CD14-positive monocyte (primary cell): Measurements from ENCODE around the gene ARHGAP30. TPM values are rescaled to one million over a fixed set of nuclear protein-coding genes. Genes with fewer than 3 reads are reported as not detected.
"Not testable (repeated sequence)": the region's sequence is repeated elsewhere in the genome, so short reads cannot be mapped to it uniquely, and the experiment has no call there.

ENCODE experiments used
- DNase-seq, 3 donors: peaks; one replicate each; pipeline ENCODE4 v3.0.0-alpha.2; 2011 to 2022
- H2AFZ ChIP-seq: 2 replicates; pipeline ENCODE4 v1.6.0; 2012; ENCODE audit warnings: mild to moderate bottlenecking, low read depth, low read length, inconsistent platforms; ENCODE audit not compliant: insufficient read depth, poor library complexity, severe bottlenecking
- H3K27ac ChIP-seq, 2 donors: 1 replicate in 1 of 2; 2 replicates in 1 of 2; pipeline ENCODE4 v1.5.1; 2012 to 2013; ENCODE audit warnings: low read length in 2 of 2, control low read depth in 1 of 2, inconsistent platforms in 1 of 2, low read depth in 1 of 2, mild to moderate bottlenecking in 1 of 2
- H3K27me3 ChIP-seq, 2 donors: one replicate each; pipeline versions ENCODE4 v1.6.0 to v1.6.1; 2011 to 2013; ENCODE audit warnings: low read length in 2 of 2; ENCODE audit not compliant: control insufficient read depth in 2 of 2, insufficient read depth in 2 of 2
- H3K36me3 ChIP-seq, 2 donors: replicated peaks in 1 of 2; 1 replicate in 1 of 2; 2 replicates in 1 of 2; pipeline versions ENCODE4 v1.5.1 to v1.6.1; 2012 to 2013; ENCODE audit warnings: low read length in 2 of 2, control low read depth in 1 of 2, inconsistent platforms in 1 of 2, mild to moderate bottlenecking in 1 of 2; ENCODE audit not compliant: insufficient read depth in 2 of 2, control insufficient read depth in 1 of 2
- H3K4me1 ChIP-seq, 2 donors: 1 replicate in 1 of 2; 2 replicates in 1 of 2; pipeline versions ENCODE4 v1.5.1 to v1.6.1; 2012 to 2013; ENCODE audit warnings: low read length in 2 of 2, control low read depth in 1 of 2, inconsistent platforms in 1 of 2, mild to moderate bottlenecking in 1 of 2, moderate library complexity in 1 of 2; ENCODE audit not compliant: insufficient read depth in 2 of 2, control insufficient read depth in 1 of 2
- H3K4me2 ChIP-seq: replicated peaks from 2 replicates; pipeline ENCODE3; 2012; ENCODE audit warnings: low read length, moderate library complexity, mild to moderate bottlenecking; ENCODE audit not compliant: poor library complexity, severe bottlenecking; ENCODE audit errors: extremely low read depth
- H3K4me3 ChIP-seq, 3 experiments: fragments of 200-600 bp in 1 of 3; sonication (generic) in 1 of 3; replicated peaks in 1 of 3; 1 replicate in 2 of 3; 2 replicates in 1 of 3; pipeline ENCODE4 v1.5.1; 2011 to 2013; ENCODE audit warnings: low read length in 3 of 3, mild to moderate bottlenecking in 3 of 3, control low read depth in 2 of 3, low read depth in 2 of 3, inconsistent platforms in 1 of 3, moderate library complexity in 1 of 3
- H3K79me2 ChIP-seq: 2 replicates; pipeline ENCODE4 v1.6.0; 2012; ENCODE audit warnings: mild to moderate bottlenecking, control low read depth, inconsistent platforms, low read length, moderate library complexity; ENCODE audit not compliant: insufficient read depth
- H3K9ac ChIP-seq: 2 replicates; pipeline ENCODE4 v1.6.0; 2017; ENCODE audit warnings: low read length, mild to moderate bottlenecking; ENCODE audit not compliant: insufficient read depth, poor library complexity, severe bottlenecking
- H3K9me3 ChIP-seq, 2 donors: replicated peaks in 1 of 2; 1 replicate in 1 of 2; 2 replicates in 1 of 2; pipeline versions ENCODE4 v1.5.1 to v1.6.1; 2012 to 2013; ENCODE audit warnings: low read length in 2 of 2, control low read depth in 1 of 2; ENCODE audit not compliant: control insufficient read depth in 1 of 2, insufficient read depth in 1 of 2
- H4K20me1 ChIP-seq: 2 replicates; pipeline ENCODE4 v1.6.0; 2012; ENCODE audit warnings: mild to moderate bottlenecking, low read length, control low read depth, moderate library complexity; ENCODE audit not compliant: insufficient read depth
- H3K27ac Mint-ChIP-seq, 7 donors: one replicate each; pipeline ENCODE4 v1.8.0; 2020; ENCODE audit warnings: mild to moderate bottlenecking in 7 of 7, mixed read lengths in 7 of 7, moderate library complexity in 6 of 7, inconsistent platforms in 2 of 7
- H3K27me3 Mint-ChIP-seq, 3 donors: one replicate each; pipeline ENCODE4 v1.8.0; 2021 to 2022; ENCODE audit warnings: low read depth in 3 of 3, mild to moderate bottlenecking in 3 of 3, mixed read lengths in 3 of 3, moderate library complexity in 3 of 3, inconsistent platforms in 1 of 3
- H3K36me3 Mint-ChIP-seq, 2 donors: one replicate each; pipeline ENCODE4 v1.8.0; 2020; ENCODE audit warnings: mixed read lengths in 2 of 2, inconsistent platforms in 1 of 2, mild to moderate bottlenecking in 1 of 2
- H3K4me1 Mint-ChIP-seq: one replicate; pipeline ENCODE4 v1.8.0; 2020; ENCODE audit warnings: mild to moderate bottlenecking, mixed read lengths
- H3K4me3 Mint-ChIP-seq, 2 donors: one replicate each; pipeline ENCODE4 v1.8.0; 2020; ENCODE audit warnings: mild to moderate bottlenecking in 2 of 2, mixed read lengths in 2 of 2, moderate library complexity in 1 of 2
- H3K9me3 Mint-ChIP-seq, 7 donors: one replicate each; pipeline ENCODE4 v1.8.0; 2020 to 2022; ENCODE audit warnings: mixed read lengths in 7 of 7, mild to moderate bottlenecking in 6 of 7, moderate library complexity in 6 of 7, inconsistent platforms in 2 of 7
- CTCF ChIP-seq: fragments of 200-600 bp; IDR thresholded peaks from one replicate; pipeline ENCODE4 v1.8.0; 2022; ENCODE audit warnings: antibody characterized with exemption, mild to moderate bottlenecking
- WGBS: methylation state at CpG from one replicate; pipeline ENCODE4 v1.1.5; 2013; ENCODE audit warnings: missing lambda C conversion rate; ENCODE audit not compliant: insufficient coverage; 5-methylcytosine and 5-hydroxymethylcytosine counted together
- intact Hi-C, 2 donors: fragments of 100-400 bp; cut with micrococcal nuclease; formaldehyde crosslinking; loops; one replicate each; pipeline versions ENCODE4 v1.15.0 to v1.15.1; 2023
- polyA plus RNA-seq, 3 donors: library from polyadenylated mRNA; depleted of rRNA in 1 of 3; unstranded in 2 of 3; stranded (reverse) in 1 of 3; fragments of 300-500 nt in 2 of 3; fragments of >200 nt in 1 of 3; fragmentation: Illumina TruSeq in 2 of 3; gene quantifications; 1 replicate in 2 of 3; 2 replicates in 1 of 3; pipeline ENCODE4 v1.2.3, GENCODE V29; 2012 to 2021

The ARHGAP30 gene
- polyA plus RNA-seq, 3 donors = 101 to 140 (median 129) TPM

DNA sequence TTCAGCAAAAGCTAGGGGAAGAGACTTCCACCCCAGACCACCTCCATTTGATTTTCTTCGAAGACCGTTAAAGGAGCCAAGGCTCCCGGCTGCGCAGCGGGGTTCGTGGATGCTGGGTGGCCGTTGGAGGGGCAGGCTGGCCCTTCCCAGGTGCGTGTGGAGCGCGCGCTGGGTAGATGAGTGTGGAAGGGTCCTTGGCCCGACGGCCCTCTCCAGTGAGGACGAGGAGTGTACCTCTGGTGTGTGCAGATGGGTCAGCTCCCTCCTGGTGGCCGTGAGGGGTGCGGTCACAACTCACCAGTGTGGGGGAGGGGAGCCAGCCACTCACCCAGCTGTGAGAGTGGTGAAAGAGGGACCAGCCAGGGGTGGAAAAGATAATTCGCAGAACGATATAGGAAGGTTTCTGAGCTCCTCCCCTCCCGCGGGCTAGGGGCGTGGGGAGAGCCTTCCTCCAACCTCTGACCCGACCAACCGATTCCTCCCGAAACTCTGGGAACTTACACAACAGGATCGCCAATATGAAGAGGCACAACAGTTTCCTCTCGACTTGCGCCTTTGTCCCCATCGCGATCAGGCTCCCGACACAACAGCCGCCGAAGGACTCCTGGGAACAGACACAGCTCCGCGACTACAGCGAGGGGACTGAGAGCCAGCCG, 49.1 kb downstream of the ARHGAP30 start, which contains the start of gene F11R:
Gene F11R, minus strand, starts transcription at position 644 of the 656 bp plus-strand sequence. Its CDS starts 79 bp downstream, at position 565.
- peak; percentile 30 for TF ChIP-seq CTCF
- intact Hi-C loops = loop anchor here in 1 of 2 donors (1.0 kb wide), 1 partner anchor 24 kb away; no protein-coding TSS in a partner anchor
- Histone ChIP-seq H3K79me2 (peaks cover 36% of the 10 kb centered on the region), H3K4me1 (peaks cover 44 to 51% of the 10 kb centered on the region in 2 donors), H3K4me3 (peak within 1 kb of the TSS; percentile 59 to 87 (median 60)), H3K36me3 (no peaks in the 10 kb centered on the region), H4K20me1 (no peaks in the 10 kb centered on the region), H3K27ac (peak within 1 kb of the TSS; percentile 38 to 73), H3K27me3 (no peaks in the 10 kb centered on the region), H2AFZ (peak within 1 kb of the TSS; percentile 73), H3K9ac (peak within 1 kb of the TSS; percentile 68), H3K4me2 (peak within 1 kb of the TSS; percentile 90), H3K9me3 (no peaks in the 10 kb centered on the region)
- Mint-ChIP-seq H3K9me3 (peaks cover 0 to 2% (median 0%) of the 10 kb centered on the region in 7 donors), H3K27ac (peak within 1 kb of the TSS; percentile 73 to 96 (median 92)), H3K27me3 (peaks cover 1 to 12% (median 2%) of the 10 kb centered on the region in 3 donors), H3K4me1 (peaks cover 54% of the 10 kb centered on the region), H3K4me3 (peak within 1 kb of the TSS; percentile 93 to 95), H3K36me3 (peaks cover 3 to 8% of the 10 kb centered on the region in 2 donors)
- DNase-seq = peak; percentile 29 to 48 (median 36)
- WGBS = under 1% methylated on average over 25 of the region's 36 CpGs

DNA sequence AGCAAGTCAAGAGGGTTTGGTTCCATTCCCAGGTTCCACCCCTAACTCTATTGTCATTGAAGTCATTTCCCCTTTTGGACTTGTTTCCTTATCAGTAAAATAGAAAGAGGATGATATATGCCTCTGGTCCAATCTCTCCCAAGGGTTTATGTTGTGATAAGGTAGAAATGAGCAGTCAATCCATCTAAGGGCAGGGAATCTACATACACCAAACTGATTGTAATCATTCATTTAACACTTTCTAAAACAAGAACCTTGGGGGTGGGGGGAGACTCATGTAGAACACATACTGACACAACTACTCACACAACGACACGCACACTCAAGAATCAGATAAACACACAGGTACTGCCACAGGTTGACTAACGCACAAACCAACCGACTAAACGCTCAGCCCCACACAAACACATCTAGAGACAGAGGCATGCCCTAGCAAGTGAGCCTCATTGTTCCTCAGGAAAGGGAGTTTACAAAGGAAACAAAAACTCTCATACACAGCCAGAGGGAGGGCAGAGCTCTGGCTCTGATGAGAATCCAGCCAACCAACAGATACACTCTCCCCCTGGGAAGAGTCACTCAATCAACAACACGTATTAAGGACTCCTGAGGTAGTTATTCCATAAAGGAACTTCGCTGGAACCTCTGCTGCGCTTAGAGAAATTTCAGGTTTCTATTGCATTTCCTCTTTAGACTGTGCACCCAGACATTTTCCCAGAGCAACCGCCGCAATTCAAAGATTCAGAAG, 49.8 kb downstream of the ARHGAP30 start:
- no peaks in the 10 kb centered on the region for H4K20me1 ChIP-seq
- peaks cover 1 to 12% (median 2%) of the 10 kb centered on the region in 3 donors for H3K27me3 Mint-ChIP-seq
- no peaks in the 10 kb centered on the region for H3K36me3 ChIP-seq
- peak overlapping the region; percentile 93 to 95 for H3K4me3 Mint-ChIP-seq
- H3K9ac ChIP-seq = peak overlapping the region; percentile 68
- intact Hi-C loops = loop anchor here in 1 of 2 donors (1.0 kb wide), 1 partner anchor 24 kb away; no protein-coding TSS in a partner anchor
- peak overlapping the region; percentile 38 to 73 for H3K27ac ChIP-seq
- H3K27ac Mint-ChIP-seq = peak overlapping the region; percentile 73 to 96 (median 92)
- TF ChIP-seq CTCF = no peak
- 2% methylated on average over 8 of the region's 10 CpGs for WGBS
- peaks cover 0 to 2% (median 0%) of the 10 kb centered on the region in 7 donors for H3K9me3 Mint-ChIP-seq
- H3K9me3 ChIP-seq = no peaks in the 10 kb centered on the region
- peak in 2 of 3 donors; percentile 21 to 40 for DNase-seq
- H3K4me1 ChIP-seq = peaks cover 44 to 51% of the 10 kb centered on the region in 2 donors
- peaks cover 3 to 8% of the 10 kb centered on the region in 2 donors for H3K36me3 Mint-ChIP-seq
- H3K27me3 ChIP-seq = no peaks in the 10 kb centered on the region
- H3K4me2 ChIP-seq = peak overlapping the region; percentile 90
- H3K4me3 ChIP-seq = peak overlapping the region; percentile 59 to 87 (median 60)
- peak overlapping the region; percentile 73 for H2AFZ ChIP-seq
- H3K79me2 ChIP-seq = peaks cover 39% of the 10 kb centered on the region
- H3K4me1 Mint-ChIP-seq = peaks cover 51% of the 10 kb centered on the region

GRCh38 chr1:161019111-161019660, 50.5 kb downstream of the ARHGAP30 start:
- Histone ChIP-seq H3K4me2 (peak overlapping the region; percentile 90), H3K4me1 (peaks cover 51 to 57% of the 10 kb centered on the region in 2 donors), H3K4me3 (peak overlapping the region in 1 of 3 experiments; percentile 87), H3K27ac (peak overlapping the region in 1 of 2 donors; percentile 66), H3K79me2 (peaks cover 44% of the 10 kb centered on the region)
- H4K20me1 ChIP-seq, H3K9me3 ChIP-seq, H2AFZ ChIP-seq, H3K9ac ChIP-seq, H3K9me3 Mint-ChIP-seq, H3K36me3 Mint-ChIP-seq, intact Hi-C loops, H3K36me3 ChIP-seq, H3K27me3 ChIP-seq: not testable (repeated sequence)
- Mint-ChIP-seq H3K4me1 (peaks cover 55% of the 10 kb centered on the region), H3K27ac (peak overlapping the region; percentile 73 to 94 (median 79)), H3K27me3 (peaks cover 1 to 12% (median 2%) of the 10 kb centered on the region in 3 donors), H3K4me3 (peak overlapping the region; percentile 93 to 95)
- DNase-seq = peak in 2 of 3 donors; percentile 53 to 54
- 0% methylated on average over 2 of the region's 15 CpGs for WGBS
